Measurements from ENCODE around the gene ISOC1.

ISOC1 gene

GRCh38 chr5:129114539-129115193 lies 20.1 kb downstream of the ISOC1 start:
- DNase-seq (ENCODE audit: low spot score) = no peak
- TF ChIP-seq CTCF (IDR thresholded peaks at IDR 0.05; ENCODE audit: extremely low read depth, missing control alignments) = no peak

GRCh38 chr5:129115680-129116079 lies 21.1 kb downstream of the ISOC1 start:
- TF ChIP-seq CTCF (IDR thresholded peaks at IDR 0.05; ENCODE audit: extremely low read depth, missing control alignments) = no peak

GRCh38 chr5:129116797-129117196 lies 22.2 kb downstream of the ISOC1 start:
- DNase-seq (ENCODE audit: low spot score) = no peak
- no peak for TF ChIP-seq CTCF (IDR thresholded peaks at IDR 0.05; ENCODE audit: extremely low read depth, missing control alignments)

More at GRCh38 chr5:129115680-129116079, 21.1 kb downstream of the ISOC1 start:
- DNase-seq (ENCODE audit: low spot score) = no peak

- DNase-seq (ENCODE audit: low spot score) = no peak
- TF ChIP-seq CTCF (IDR thresholded peaks at IDR 0.05; ENCODE audit: extremely low read depth, missing control alignments) = no peak
Observed at GRCh38 chr5:129118405-129118804, 23.9 kb downstream of the ISOC1 start.

GRCh38 chr5:129118826-129119225 lies 24.3 kb downstream of the ISOC1 start:
- TF ChIP-seq CTCF (IDR thresholded peaks at IDR 0.05; ENCODE audit: extremely low read depth, missing control alignments) = no peak
- no peak for DNase-seq (ENCODE audit: low spot score)

- no peak for DNase-seq (ENCODE audit: low spot score)
- TF ChIP-seq CTCF (IDR thresholded peaks at IDR 0.05; ENCODE audit: extremely low read depth, missing control alignments) = no peak
Observed at GRCh38 chr5:129120158-129120581, 25.6 kb downstream of the ISOC1 start.

- no peak for TF ChIP-seq CTCF (IDR thresholded peaks at IDR 0.05; ENCODE audit: extremely low read depth, missing control alignments)
- DNase-seq (ENCODE audit: low spot score) = no peak
Observed at GRCh38 chr5:129122560-129122959, 28.0 kb downstream of the ISOC1 start.

All from GM20000 (cell line).